Kidney (tissue), 14 donors: ENCODE measurements around the gene SORBS2. TPM values are rescaled to one million over a fixed set of nuclear protein-coding genes. Genes with fewer than 3 reads are reported as not detected.

Experiments used
- DNase-seq, 5 donors: peaks; one replicate each; pipeline ENCODE4 v3.0.0-alpha.2; 2013 to 2020
- FAIRE-seq: peaks from 2 replicates; lab custom pipeline; 2012; peaks lifted over from hg19 to GRCh38; lab: Jason Lieb, UNC
- H3K27ac ChIP-seq, 2 donors: one replicate each; pipeline ENCODE4 v1.7.0; 2013; ENCODE audit warnings: low read depth in 2 of 2, low read length in 2 of 2, inconsistent platforms in 1 of 2
- H3K27me3 ChIP-seq: one replicate; pipeline ENCODE4 v1.7.1; 2013; ENCODE audit warnings: low read length, inconsistent platforms; ENCODE audit not compliant: control insufficient read depth, insufficient read depth
- H3K36me3 ChIP-seq, 3 donors: one replicate each; pipeline versions ENCODE4 v1.7.0 to v1.7.1; 2013; ENCODE audit warnings: low read length in 3 of 3, control low read depth in 1 of 3, inconsistent platforms in 1 of 3; ENCODE audit not compliant: insufficient read depth in 3 of 3, control insufficient read depth in 2 of 3
- H3K4me1 ChIP-seq, 3 donors: one replicate each; pipeline versions ENCODE4 v1.7.0 to v1.7.1; 2013; ENCODE audit warnings: low read length in 3 of 3, inconsistent platforms in 1 of 3, low read depth in 1 of 3; ENCODE audit not compliant: control insufficient read depth in 2 of 3, insufficient read depth in 2 of 3
- H3K4me3 ChIP-seq, 3 donors: one replicate each; pipeline versions ENCODE4 v1.7.0 to v1.8.1; 2013; ENCODE audit warnings: low read length in 3 of 3, control low read depth in 1 of 3, inconsistent platforms in 1 of 3
- H3K9ac ChIP-seq, 3 donors: one replicate each; pipeline versions ENCODE4 v1.7.0 to v1.7.1; 2013; ENCODE audit warnings: low read length in 3 of 3, control low read depth in 1 of 3, inconsistent platforms in 1 of 3
- H3K9me3 ChIP-seq, 3 donors: one replicate each; pipeline versions ENCODE4 v1.7.0 to v1.7.1; 2013; ENCODE audit warnings: low read length in 3 of 3, control low read depth in 1 of 3, inconsistent platforms in 1 of 3; ENCODE audit not compliant: control insufficient read depth in 2 of 3, insufficient read depth in 1 of 3
- CTCF ChIP-seq: IDR thresholded peaks from 3 replicates; pipeline ENCODE4 v1.5.1; 2012; ENCODE audit warnings: mild to moderate bottlenecking, moderate library complexity, borderline replicate concordance; ENCODE audit not compliant: insufficient read depth; ENCODE audit errors: extremely low read depth
- intact Hi-C: fragments of 100-400 bp; cut with DNase I; formaldehyde crosslinking; loops from one replicate; pipeline ENCODE4 v1.11.1; 2022
- polyA plus RNA-seq: library from polyadenylated mRNA; stranded (reverse); fragments of 350-450 nt; fragmentation: Illumina TruSeq; extraction: RNeasy Lipid Tissue Mini Kit (QIAGEN cat#74804); gene quantifications from one replicate; pipeline ENCODE4 v1.2.3, GENCODE V29; 2014; ENCODE audit warnings: low read depth, low replicate concordance; ENCODE audit not compliant: insufficient read depth
- total RNA-seq: library from RNA; stranded (reverse); fragmentation: NEBNext Ultra II Directional; extraction: Animal tissue kit (Norgen Biotek cat#: 25700); gene quantifications from one replicate; pipeline ENCODE4 v1.2.1, GENCODE V29; 2021
- donor health status: control.
- donor health status: control.
- donor health status: control.
- donor health status: control.
- donor health status: control.
- donor health status: DM: yes; HTN: yes; CAD: no.
- donor health status: Normal renal cell carcinoma (clear cell type).

SORBS2 gene
- total and polyA plus RNA-seq, 2 donors from 2014 or later, result 26.0 to 127 TPM

- DNase-seq (no peak), FAIRE-seq (no peak)
- Histone ChIP-seq H3K4me1 (no peaks in the 10 kb centered on the region), H3K27me3 (no peaks in the 10 kb centered on the region), H3K36me3 (peaks cover 0 to 11% (median 8%) of the 10 kb centered on the region in 3 donors), H3K9ac (no peak overlapping the region), H3K27ac (no peak overlapping the region), H3K4me3 (no peak overlapping the region), H3K9me3 (no peaks in the 10 kb centered on the region)
- TF ChIP-seq CTCF, result no peak
- intact Hi-C loops, result no loop called here
Measured at GRCh38 chr4:185671496-185671895, 140.5 kb downstream of the SORBS2 start.

GRCh38 chr4:185671066-185671465, 140.9 kb downstream of the SORBS2 start:
- Histone ChIP-seq H3K36me3 (peaks cover 0 to 11% (median 8%) of the 10 kb centered on the region in 3 donors), H3K27me3 (no peaks in the 10 kb centered on the region), H3K27ac (no peak overlapping the region), H3K4me1 (no peaks in the 10 kb centered on the region), H3K9ac (no peak overlapping the region), H3K4me3 (no peak overlapping the region), H3K9me3 (no peaks in the 10 kb centered on the region)
- TF ChIP-seq CTCF, result no peak
- DNase-seq, result no peak
- no peak for FAIRE-seq
- intact Hi-C loops, result no loop called here

GRCh38 chr4:185669288-185669687, 142.7 kb downstream of the SORBS2 start:
- Histone ChIP-seq H3K36me3 (peaks cover 0 to 12% (median 7%) of the 10 kb centered on the region in 3 donors), H3K4me1 (no peaks in the 10 kb centered on the region), H3K27ac (no peak overlapping the region), H3K9me3 (no peaks in the 10 kb centered on the region), H3K9ac (no peak overlapping the region), H3K27me3 (no peaks in the 10 kb centered on the region), H3K4me3 (no peak overlapping the region)
- intact Hi-C loops, result no loop called here
- DNase-seq, result no peak
- no peak for TF ChIP-seq CTCF
- no peak for FAIRE-seq

GRCh38 chr4:185666156-185666555, 145.8 kb downstream of the SORBS2 start:
- TF ChIP-seq CTCF, result no peak
- Histone ChIP-seq H3K4me3 (no peak overlapping the region), H3K4me1 (no peaks in the 10 kb centered on the region), H3K9ac (no peak overlapping the region), H3K27ac (no peak overlapping the region), H3K9me3 (no peaks in the 10 kb centered on the region), H3K36me3 (peaks cover 0 to 21% (median 20%) of the 10 kb centered on the region in 3 donors), H3K27me3 (no peaks in the 10 kb centered on the region)
- DNase-seq, result no peak
- FAIRE-seq, result no peak
- intact Hi-C loops, result no loop called here
